Measurements from ENCODE around the gene RNF213. TPM values are rescaled to one million over a fixed set of nuclear protein-coding genes. Genes with fewer than 3 reads are reported as not detected.

Gene RNF213
- total RNA-seq, 1 donor from 2014 or later, result 228 TPM

DNA sequence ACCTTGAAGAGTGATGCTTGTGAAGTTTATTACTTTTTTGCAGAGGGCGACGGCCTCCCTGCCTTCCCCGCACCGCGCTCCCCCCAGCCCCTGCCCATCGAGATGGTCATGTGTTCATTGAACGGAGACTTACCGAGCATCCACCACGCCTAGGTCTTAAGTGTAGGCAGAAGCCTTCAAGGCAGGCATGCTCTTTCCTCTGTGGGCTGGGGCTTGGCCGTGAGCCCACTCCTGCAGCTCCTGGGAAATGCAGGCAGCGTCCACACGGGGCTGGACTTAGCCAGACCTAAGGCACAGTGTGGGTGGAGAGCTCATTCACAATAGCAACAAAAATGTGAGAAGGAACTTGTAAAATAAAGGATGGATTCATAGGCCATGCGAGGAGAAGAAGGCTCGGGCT is 19.2 kb downstream of the RNF213 start:
- H3K4me1 Mint-ChIP-seq, result peaks cover 2% of the 10 kb centered on the region
- H3K9me3 Mint-ChIP-seq, result no peaks in the 10 kb centered on the region
- intact Hi-C loops (cut with micrococcal nuclease), result no loop called here
- TF ChIP-seq, protein P1, sequence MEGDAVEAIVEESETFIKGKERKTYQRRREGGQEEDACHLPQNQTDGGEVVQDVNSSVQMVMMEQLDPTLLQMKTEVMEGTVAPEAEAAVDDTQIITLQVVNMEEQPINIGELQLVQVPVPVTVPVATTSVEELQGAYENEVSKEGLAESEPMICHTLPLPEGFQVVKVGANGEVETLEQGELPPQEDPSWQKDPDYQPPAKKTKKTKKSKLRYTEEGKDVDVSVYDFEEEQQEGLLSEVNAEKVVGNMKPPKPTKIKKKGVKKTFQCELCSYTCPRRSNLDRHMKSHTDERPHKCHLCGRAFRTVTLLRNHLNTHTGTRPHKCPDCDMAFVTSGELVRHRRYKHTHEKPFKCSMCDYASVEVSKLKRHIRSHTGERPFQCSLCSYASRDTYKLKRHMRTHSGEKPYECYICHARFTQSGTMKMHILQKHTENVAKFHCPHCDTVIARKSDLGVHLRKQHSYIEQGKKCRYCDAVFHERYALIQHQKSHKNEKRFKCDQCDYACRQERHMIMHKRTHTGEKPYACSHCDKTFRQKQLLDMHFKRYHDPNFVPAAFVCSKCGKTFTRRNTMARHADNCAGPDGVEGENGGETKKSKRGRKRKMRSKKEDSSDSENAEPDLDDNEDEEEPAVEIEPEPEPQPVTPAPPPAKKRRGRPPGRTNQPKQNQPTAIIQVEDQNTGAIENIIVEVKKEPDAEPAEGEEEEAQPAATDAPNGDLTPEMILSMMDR (IDR thresholded peaks at IDR 0.05), result no peak
- H3K27ac Mint-ChIP-seq, result no peak overlapping the region
- CTCF ChIA-PET, result no interaction called here
- H3K36me3 Mint-ChIP-seq (ENCODE audit: low read depth), result peaks cover 58% of the 10 kb centered on the region
- DNase-seq (no peak), ATAC-seq (ENCODE audit: low read depth) (no peak)
- no peaks in the 10 kb centered on the region for H3K27me3 Mint-ChIP-seq
- POLR2A ChIA-PET, result interaction anchor here (1.6 kb wide), 1 partner anchor 16 kb away, joined by 7 read pairs; no protein-coding TSS in a partner anchor
- H3K4me3 Mint-ChIP-seq, result no peak overlapping the region

DNA sequence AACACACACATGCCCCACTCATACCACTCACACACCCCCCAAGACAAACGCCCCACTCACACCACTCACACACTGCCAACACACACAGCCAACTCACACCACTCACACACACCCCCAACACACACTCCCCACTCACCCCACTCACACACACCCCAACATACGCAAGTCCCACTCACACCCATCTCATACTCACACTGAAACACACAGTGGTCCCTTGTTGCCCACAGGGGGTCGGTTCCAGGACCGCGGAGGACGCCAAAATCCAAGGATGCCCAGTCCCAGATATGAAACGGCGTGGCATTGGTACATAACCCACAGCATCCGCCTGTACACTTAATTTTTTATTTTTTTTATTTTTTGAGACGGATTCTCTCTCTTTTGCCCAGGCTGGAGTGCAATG is 20.9 kb downstream of the RNF213 start:
- H3K4me3 Mint-ChIP-seq, result no peak overlapping the region
- no peak overlapping the region for H3K27ac Mint-ChIP-seq

DNA sequence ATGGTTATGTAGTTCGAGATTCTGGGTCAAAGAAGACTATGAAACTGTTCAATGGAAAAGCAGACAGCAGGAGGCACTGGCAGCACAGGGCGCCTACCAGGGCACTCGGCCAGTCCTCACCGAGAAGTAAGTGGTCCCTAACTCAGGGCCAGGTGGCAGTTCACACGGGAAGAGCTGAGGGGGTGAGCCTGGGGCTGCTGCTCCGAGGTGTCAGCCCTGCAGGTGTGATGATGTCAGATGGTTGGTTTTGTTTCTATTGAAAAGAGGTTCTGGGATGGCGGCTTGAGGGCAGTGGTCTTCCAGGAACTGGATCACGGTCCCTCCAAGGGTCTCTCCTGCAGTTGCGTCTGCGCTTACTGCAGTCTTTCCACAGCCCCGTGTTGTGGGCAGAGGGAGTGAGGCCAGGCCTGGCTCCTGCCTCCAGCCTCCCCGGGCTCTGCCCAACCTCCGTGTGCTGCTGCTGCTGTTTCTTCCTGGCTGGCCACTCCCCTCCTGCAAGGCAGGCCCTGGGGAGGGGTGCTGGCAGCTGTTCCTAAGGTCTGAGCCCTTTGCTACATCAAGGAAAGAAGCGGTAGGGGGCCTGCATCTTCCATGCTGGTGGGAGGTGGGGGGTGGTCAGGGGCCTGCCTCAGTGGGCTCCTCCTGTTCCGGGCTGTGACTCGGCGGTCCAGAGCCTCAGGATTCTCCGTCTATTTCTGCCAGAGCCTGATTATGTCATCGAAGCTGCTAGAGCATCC is 22.6 kb downstream of the RNF213 start:
- ATAC-seq (ENCODE audit: low read depth) (no peak), DNase-seq (no peak)
- peak overlapping the region; percentile 63 for H3K27ac Mint-ChIP-seq
- no peak overlapping the region for H3K4me3 Mint-ChIP-seq
- no peaks in the 10 kb centered on the region for H3K4me1 Mint-ChIP-seq
- CTCF ChIA-PET, result no interaction called here
- H3K9me3 Mint-ChIP-seq, result no peaks in the 10 kb centered on the region
- POLR2A ChIA-PET, result interaction anchor here (0.7 kb wide), 1 partner anchor 36 kb away, joined by 3 read pairs; no protein-coding TSS in a partner anchor
- intact Hi-C loops (cut with micrococcal nuclease), result no loop called here
- TF ChIP-seq, protein P1 (IDR thresholded peaks at IDR 0.05), result no peak
- no peaks in the 10 kb centered on the region for H3K27me3 Mint-ChIP-seq
- H3K36me3 Mint-ChIP-seq (ENCODE audit: low read depth), result peaks cover 51% of the 10 kb centered on the region

More for the DNA sequence above, 20.9 kb downstream of the RNF213 start:
- Mint-ChIP-seq H3K27me3 (no peaks in the 10 kb centered on the region), H3K36me3 (ENCODE audit: low read depth) (peaks cover 51% of the 10 kb centered on the region), H3K4me1 (no peaks in the 10 kb centered on the region), H3K9me3 (no peaks in the 10 kb centered on the region)
- intact Hi-C loops (cut with micrococcal nuclease), result no loop called here
- TF ChIP-seq, protein P1 (IDR thresholded peaks at IDR 0.05), result no peak
- POLR2A ChIA-PET, result no interaction called here
- DNase-seq (no peak), ATAC-seq (ENCODE audit: low read depth) (no peak)
- CTCF ChIA-PET, result no interaction called here

DNA sequence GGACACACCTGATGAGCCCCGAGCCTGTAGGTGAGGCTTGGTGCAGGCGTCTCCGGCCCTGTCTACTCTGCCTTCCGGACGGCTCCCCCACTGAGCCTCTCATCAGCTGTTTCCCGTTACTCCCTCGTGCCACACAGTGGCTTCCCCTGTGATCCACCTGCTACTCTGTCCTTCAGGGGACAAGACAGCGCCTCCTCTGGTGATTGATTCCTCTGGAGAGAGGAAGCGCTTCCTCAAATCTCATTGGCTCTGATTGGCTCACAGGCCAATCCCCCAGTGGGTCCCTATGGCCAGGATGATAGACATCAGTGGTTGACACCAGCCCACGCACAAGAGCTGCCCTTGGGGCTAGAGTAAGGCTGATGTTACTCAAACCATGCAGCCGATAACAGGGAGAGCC is 24.0 kb downstream of the RNF213 start:
- DNase-seq, result no peak
- H3K36me3 Mint-ChIP-seq (ENCODE audit: low read depth), result peaks cover 50% of the 10 kb centered on the region
- H3K27ac Mint-ChIP-seq, result no peak overlapping the region
- no peaks in the 10 kb centered on the region for H3K4me1 Mint-ChIP-seq
- no peaks in the 10 kb centered on the region for H3K27me3 Mint-ChIP-seq
- TF ChIP-seq, protein P1 (IDR thresholded peaks at IDR 0.05), result no peak
- ATAC-seq (ENCODE audit: low read depth), result no peak
- H3K9me3 Mint-ChIP-seq, result no peaks in the 10 kb centered on the region
- no peak overlapping the region for H3K4me3 Mint-ChIP-seq
- ChIA-PET CTCF (no interaction called here), POLR2A (interaction anchor here (0.6 to 0.7 kb wide), 2 partner anchors 23 to 34 kb away, joined by 3 to 5 read pairs; no protein-coding TSS in a partner anchor)
- intact Hi-C loops (cut with micrococcal nuclease), result no loop called here

DNA sequence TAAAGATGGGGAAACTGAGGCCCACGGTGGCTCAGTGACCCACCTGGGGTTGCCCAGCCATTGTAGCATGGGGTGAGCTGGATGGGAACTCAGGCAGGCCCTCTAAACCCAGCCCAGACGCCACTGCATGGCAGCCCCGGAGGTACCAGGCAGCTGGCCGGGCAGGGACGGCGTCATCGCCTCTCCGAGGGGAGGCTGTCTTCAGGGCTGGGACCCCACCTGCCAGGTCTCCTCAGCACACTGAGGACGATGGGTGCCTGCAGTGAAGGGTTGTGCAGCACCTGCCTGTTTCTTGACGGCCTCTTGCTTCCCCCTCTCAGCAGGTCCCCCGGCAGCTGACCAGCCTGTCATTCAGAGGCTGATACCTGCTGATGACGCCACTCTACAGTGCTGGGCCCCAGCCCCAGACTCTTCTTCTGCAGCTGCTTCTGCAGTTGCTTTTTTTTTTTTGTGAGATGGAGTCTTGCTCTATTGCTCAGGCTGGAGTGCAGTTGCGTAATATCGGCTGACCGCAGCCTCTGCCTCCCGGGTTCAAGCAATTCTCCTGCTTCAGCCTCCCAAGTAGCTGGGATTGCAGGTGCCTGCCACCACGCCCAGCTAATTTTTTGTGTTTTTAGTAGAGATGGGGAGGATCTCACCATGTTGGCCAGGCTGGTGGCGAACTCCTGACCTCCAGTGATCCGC is 24.7 kb downstream of the RNF213 start:
- H3K4me3 Mint-ChIP-seq, result no peak overlapping the region
- no peak for DNase-seq
- H3K27ac Mint-ChIP-seq, result no peak overlapping the region
- POLR2A ChIA-PET, result interaction anchor here (0.5 kb wide), 1 partner anchor 22 kb away, joined by 6 read pairs; no protein-coding TSS in a partner anchor
- no peaks in the 10 kb centered on the region for H3K4me1 Mint-ChIP-seq
- no peak for ATAC-seq (ENCODE audit: low read depth)
- peaks cover 50% of the 10 kb centered on the region for H3K36me3 Mint-ChIP-seq (ENCODE audit: low read depth)
- no peaks in the 10 kb centered on the region for H3K27me3 Mint-ChIP-seq
- TF ChIP-seq, protein P1 (IDR thresholded peaks at IDR 0.05), result no peak
- CTCF ChIA-PET, result no interaction called here
- intact Hi-C loops (cut with micrococcal nuclease), result no loop called here
- no peaks in the 10 kb centered on the region for H3K9me3 Mint-ChIP-seq

Data from activated B cell treated with CpG ODN at 0.5 μM for 24 hours (primary cell).